Measurements from ENCODE around the gene VPS37C. TPM values are rescaled to one million over a fixed set of nuclear protein-coding genes. Genes with fewer than 3 reads are reported as not detected.
A peak's percentile ranks its signal among the peaks of the same experiment; 100 is the strongest.

The VPS37C gene
- total and polyA plus RNA-seq, 10 donors, result 6.1 to 32.3 (median 20.5) TPM

- no peak for DNase-seq
- no peak overlapping the region for H3K27ac ChIP-seq
- no peak overlapping the region for H3K4me3 ChIP-seq
- peaks cover 6 to 31% (median 14%) of the 10 kb centered on the region in 6 donors for H3K4me1 ChIP-seq
- H3K27me3 ChIP-seq (replicated peaks in 1 of 7), result no peaks in the 10 kb centered on the region
- peaks cover 0 to 87% (median 18%) of the 10 kb centered on the region in 6 donors for H3K36me3 ChIP-seq
- intact Hi-C loops (cut with DNase I; ENCODE audit: low total_unique reads), result no loop called here
- WGBS, 5 donors, result 68 to 96% (median 82%) methylated on average over 9 of the region's 9 CpGs
- TF ChIP-seq POLR2AphosphoS5 (IDR thresholded peaks at IDR 0.05) (no peak), CTCF (IDR thresholded peaks at IDR 0.05 in 8 of 11, conservative IDR thresholded peaks at IDR 0.05 in 3 of 11) (no peak), POLR2A (IDR thresholded peaks at IDR 0.05) (no peak)
- no peaks in the 10 kb centered on the region for H3K9me3 ChIP-seq
Measured at GRCh38 chr11:61127991-61128390, 33.2 kb downstream of the VPS37C start.

GRCh38 chr11:61126256-61126655 lies 35.0 kb downstream of the VPS37C start:
- Histone ChIP-seq H3K36me3 (peaks cover 0 to 75% (median 3%) of the 10 kb centered on the region in 6 donors), H3K4me1 (peaks cover 6 to 32% (median 15%) of the 10 kb centered on the region in 6 donors)
- intact Hi-C loops (cut with DNase I; ENCODE audit: low total_unique reads), result no loop called here

GRCh38 chr11:61125310-61125684 lies 35.9 kb downstream of the VPS37C start:
- H3K27ac ChIP-seq, result no peak overlapping the region
- no peaks in the 10 kb centered on the region for H3K9me3 ChIP-seq
- intact Hi-C loops (cut with DNase I; ENCODE audit: low total_unique reads), result no loop called here
- no peak overlapping the region for H3K4me3 ChIP-seq
- no peak for DNase-seq
- peaks cover 0 to 66% (median 3%) of the 10 kb centered on the region in 6 donors for H3K36me3 ChIP-seq
- H3K27me3 ChIP-seq (replicated peaks in 1 of 7), result no peaks in the 10 kb centered on the region
- peaks cover 6 to 32% (median 19%) of the 10 kb centered on the region in 6 donors for H3K4me1 ChIP-seq
- no peak for TF ChIP-seq CTCF (IDR thresholded peaks at IDR 0.05 in 8 of 11, conservative IDR thresholded peaks at IDR 0.05 in 3 of 11)
- no peak for TF ChIP-seq POLR2A (IDR thresholded peaks at IDR 0.05)
- TF ChIP-seq POLR2AphosphoS5 (IDR thresholded peaks at IDR 0.05), result no peak
- 78 to 89% (median 85%) methylated on average over 6 of the region's 6 CpGs for WGBS, 5 donors

More at GRCh38 chr11:61126256-61126655, 35.0 kb downstream of the VPS37C start:
- TF ChIP-seq POLR2A (IDR thresholded peaks at IDR 0.05) (no peak), POLR2AphosphoS5 (IDR thresholded peaks at IDR 0.05) (peak in 2 of 3 donors; percentile 32 to 55)
- DNase-seq, result no peak
- Histone ChIP-seq H3K27me3 (replicated peaks in 1 of 7) (no peaks in the 10 kb centered on the region), H3K4me3 (no peak overlapping the region), H3K9me3 (no peaks in the 10 kb centered on the region), H3K27ac (no peak overlapping the region)
- 62 to 76% (median 66%) methylated on average over 8 to 14 of the region's 14 CpGs for WGBS, 5 donors

GRCh38 chr11:61124574-61125309 lies 36.5 kb downstream of the VPS37C start:
- intact Hi-C loops (cut with DNase I; ENCODE audit: low total_unique reads), result no loop called here
- Histone ChIP-seq H3K27ac (no peak overlapping the region), H3K4me3 (no peak overlapping the region), H3K27me3 (replicated peaks in 1 of 7) (no peaks in the 10 kb centered on the region), H3K4me1 (peaks cover 4 to 32% (median 16%) of the 10 kb centered on the region in 6 donors), H3K36me3 (peaks cover 0 to 66% (median 3%) of the 10 kb centered on the region in 6 donors), H3K9me3 (no peaks in the 10 kb centered on the region)
- TF ChIP-seq POLR2A (IDR thresholded peaks at IDR 0.05), result no peak
- peak in 2 of 3 donors; percentile 11 to 60 for TF ChIP-seq POLR2AphosphoS5 (IDR thresholded peaks at IDR 0.05)
- no peak for TF ChIP-seq CTCF (IDR thresholded peaks at IDR 0.05 in 8 of 11, conservative IDR thresholded peaks at IDR 0.05 in 3 of 11)
- WGBS, 5 donors, result 88 to 96% (median 93%) methylated on average over 17 of the region's 17 CpGs
- DNase-seq, result no peak
